NCI-H774 (cell line): ENCODE results near the gene PTGS2.

Experiments
- DNase-seq: peaks from one replicate; lab custom pipeline; 2025; lab: John Stamatoyannopoulos, UW

PTGS2 gene

GRCh38 chr1:186680245-186681061, at the start of gene PTGS2:
Gene PTGS2 (minus strand): TSS chr1:186680423. CDS start chr1:186680290, 133 bp downstream.
- DNase-seq = peak; percentile 76

GRCh38 chr1:186722711-186723309, 42.6 kb upstream of the PTGS2 start:
- no peak for DNase-seq

- DNase-seq = no peak
Observed at GRCh38 chr1:186717286-186717685, 37.1 kb upstream of the PTGS2 start.

- peak; percentile 5 for DNase-seq
Observed at GRCh38 chr1:186715887-186716809, 35.9 kb upstream of the PTGS2 start.

GRCh38 chr1:186710696-186711095, 30.5 kb upstream of the PTGS2 start:
- no peak for DNase-seq

- no peak for DNase-seq
Observed at GRCh38 chr1:186708694-186709097, 28.5 kb upstream of the PTGS2 start.

- no peak for DNase-seq
Observed at GRCh38 chr1:186703209-186703766, 23.1 kb upstream of the PTGS2 start.

GRCh38 chr1:186700722-186701121, 20.5 kb upstream of the PTGS2 start:
- DNase-seq = no peak

- no peak for DNase-seq
Observed at GRCh38 chr1:186699519-186699918, 19.3 kb upstream of the PTGS2 start.

- no peak for DNase-seq
Observed at GRCh38 chr1:186689907-186690306, 9.7 kb upstream of the PTGS2 start.

GRCh38 chr1:186689376-186689775, 9.2 kb upstream of the PTGS2 start:
- no peak for DNase-seq

GRCh38 chr1:186683652-186684410, 3.6 kb upstream of the PTGS2 start:
- DNase-seq = no peak

GRCh38 chr1:186682736-186683135, 2.5 kb upstream of the PTGS2 start:
- DNase-seq = no peak

- no peak for DNase-seq
Observed at GRCh38 chr1:186681801-186682200, 1.6 kb upstream of the PTGS2 start.

GRCh38 chr1:186681121-186681520, 898 bp upstream of the PTGS2 start:
- DNase-seq = no peak

GRCh38 chr1:186679924-186680244, 339 bp downstream of the PTGS2 start:
- DNase-seq = no peak

GRCh38 chr1:186678155-186678554, 2.1 kb downstream of the PTGS2 start:
- no peak for DNase-seq

GRCh38 chr1:186672596-186672995, 7.6 kb downstream of the PTGS2 start:
- no peak for DNase-seq

- DNase-seq = no peak
Observed at GRCh38 chr1:186672131-186672530, 8.1 kb downstream of the PTGS2 start.

- DNase-seq = no peak
Observed at GRCh38 chr1:186671136-186671825, 8.9 kb downstream of the PTGS2 start.
